Measurements from ENCODE around the gene RNF157.

GRCh38 chr17:76155988-76156661 lies 84.2 kb downstream of the RNF157 start:
- no peak for TF ChIP-seq CTCF (IDR thresholded peaks at IDR 0.05; ENCODE audit: low read depth, low read length, poor library complexity, severe bottlenecking)
- no peak for TF ChIP-seq EZH2phosphoT487 (IDR thresholded peaks at IDR 0.05; ENCODE audit: borderline replicate concordance, low read length)

Data from DOHH2 (cell line).